ENCODE results near the gene GPSM1.

GPSM1 gene

GRCh38 chr9:136323371-136323789 is 4.0 kb upstream of the GPSM1 start:
- H3K9ac ChIP-seq (ENCODE audit: low read depth, low read length) = no peak overlapping the region
- no peak overlapping the region for H3K4me3 ChIP-seq (ENCODE audit: low read length)
- no peak overlapping the region for H3K4me2 ChIP-seq (ENCODE audit: low read length)
- H3K27me3 ChIP-seq (ENCODE audit: control insufficient read depth, insufficient read depth, low read length) = no peaks in the 10 kb centered on the region
- peaks cover 18% of the 10 kb centered on the region for H3K4me1 ChIP-seq (ENCODE audit: control insufficient read depth, insufficient read depth, low read length)
- no peaks in the 10 kb centered on the region for H3K36me3 ChIP-seq (ENCODE audit: insufficient read depth, low read length)
- no peaks in the 10 kb centered on the region for H3K9me3 ChIP-seq (replicated peaks; ENCODE audit: low read length)

GRCh38 chr9:136324501-136325300 is 2.6 kb upstream of the GPSM1 start:
- no peaks in the 10 kb centered on the region for H3K9me3 ChIP-seq (replicated peaks; ENCODE audit: low read length)
- H3K4me3 ChIP-seq (ENCODE audit: low read length) = no peak overlapping the region
- no peaks in the 10 kb centered on the region for H3K27me3 ChIP-seq (ENCODE audit: control insufficient read depth, insufficient read depth, low read length)
- no peaks in the 10 kb centered on the region for H3K36me3 ChIP-seq (ENCODE audit: insufficient read depth, low read length)
- no peak overlapping the region for H3K9ac ChIP-seq (ENCODE audit: low read depth, low read length)
- peaks cover 27% of the 10 kb centered on the region for H3K4me1 ChIP-seq (ENCODE audit: control insufficient read depth, insufficient read depth, low read length)
- H3K4me2 ChIP-seq (ENCODE audit: low read length) = no peak overlapping the region

GRCh38 chr9:136325358-136325757 is 2.0 kb upstream of the GPSM1 start:
- peak overlapping the region; percentile 86 for H3K4me2 ChIP-seq (ENCODE audit: low read length)
- no peaks in the 10 kb centered on the region for H3K9me3 ChIP-seq (replicated peaks; ENCODE audit: low read length)
- no peak overlapping the region for H3K4me3 ChIP-seq (ENCODE audit: low read length)
- no peaks in the 10 kb centered on the region for H3K27me3 ChIP-seq (ENCODE audit: control insufficient read depth, insufficient read depth, low read length)
- peak overlapping the region; percentile 76 for H3K9ac ChIP-seq (ENCODE audit: low read depth, low read length)
- H3K4me1 ChIP-seq (ENCODE audit: control insufficient read depth, insufficient read depth, low read length) = peaks cover 27% of the 10 kb centered on the region
- peaks cover under 1% of the 10 kb centered on the region for H3K36me3 ChIP-seq (ENCODE audit: insufficient read depth, low read length)

GRCh38 chr9:136326061-136326760 is 1.1 kb upstream of the GPSM1 start:
- H3K4me1 ChIP-seq (ENCODE audit: control insufficient read depth, insufficient read depth, low read length) = peaks cover 27% of the 10 kb centered on the region
- peak overlapping the region; percentile 40 for H3K4me3 ChIP-seq (ENCODE audit: low read length)
- peak overlapping the region; percentile 86 for H3K4me2 ChIP-seq (ENCODE audit: low read length)
- peaks cover 6% of the 10 kb centered on the region for H3K36me3 ChIP-seq (ENCODE audit: insufficient read depth, low read length)
- no peaks in the 10 kb centered on the region for H3K27me3 ChIP-seq (ENCODE audit: control insufficient read depth, insufficient read depth, low read length)
- H3K9ac ChIP-seq (ENCODE audit: low read depth, low read length) = peak overlapping the region; percentile 76
- H3K9me3 ChIP-seq (replicated peaks; ENCODE audit: low read length) = no peaks in the 10 kb centered on the region

GRCh38 chr9:136326761-136327303 is 507 bp upstream of the GPSM1 start:
- Histone ChIP-seq H3K9me3 (replicated peaks; ENCODE audit: low read length) (no peaks in the 10 kb centered on the region), H3K4me1 (ENCODE audit: control insufficient read depth, insufficient read depth, low read length) (peaks cover 27% of the 10 kb centered on the region), H3K36me3 (ENCODE audit: insufficient read depth, low read length) (peaks cover 6% of the 10 kb centered on the region), H3K4me2 (ENCODE audit: low read length) (peak overlapping the region; percentile 86), H3K9ac (ENCODE audit: low read depth, low read length) (peak overlapping the region; percentile 76), H3K4me3 (ENCODE audit: low read length) (peak overlapping the region; percentile 40), H3K27me3 (ENCODE audit: control insufficient read depth, insufficient read depth, low read length) (no peaks in the 10 kb centered on the region)

GRCh38 chr9:136328011-136328621 is 777 bp downstream of the GPSM1 start:
- Histone ChIP-seq H3K9ac (ENCODE audit: low read depth, low read length) (peak overlapping the region; percentile 85), H3K4me3 (ENCODE audit: low read length) (peak overlapping the region; percentile 81), H3K9me3 (replicated peaks; ENCODE audit: low read length) (no peaks in the 10 kb centered on the region), H3K4me2 (ENCODE audit: low read length) (peak overlapping the region; percentile 86), H3K27me3 (ENCODE audit: control insufficient read depth, insufficient read depth, low read length) (no peaks in the 10 kb centered on the region), H3K36me3 (ENCODE audit: insufficient read depth, low read length) (peaks cover 14% of the 10 kb centered on the region), H3K4me1 (ENCODE audit: control insufficient read depth, insufficient read depth, low read length) (peaks cover 27% of the 10 kb centered on the region)

GRCh38 chr9:136328622-136329041 is 1.3 kb downstream of the GPSM1 start:
- peak overlapping the region; percentile 86 for H3K4me2 ChIP-seq (ENCODE audit: low read length)
- H3K36me3 ChIP-seq (ENCODE audit: insufficient read depth, low read length) = peaks cover 14% of the 10 kb centered on the region
- peak overlapping the region; percentile 85 for H3K9ac ChIP-seq (ENCODE audit: low read depth, low read length)
- no peaks in the 10 kb centered on the region for H3K9me3 ChIP-seq (replicated peaks; ENCODE audit: low read length)
- no peaks in the 10 kb centered on the region for H3K27me3 ChIP-seq (ENCODE audit: control insufficient read depth, insufficient read depth, low read length)
- peak overlapping the region; percentile 81 for H3K4me3 ChIP-seq (ENCODE audit: low read length)
- peaks cover 27% of the 10 kb centered on the region for H3K4me1 ChIP-seq (ENCODE audit: control insufficient read depth, insufficient read depth, low read length)

GRCh38 chr9:136329211-136329627 is 1.9 kb downstream of the GPSM1 start:
- Histone ChIP-seq H3K27me3 (ENCODE audit: control insufficient read depth, insufficient read depth, low read length) (no peaks in the 10 kb centered on the region), H3K9ac (ENCODE audit: low read depth, low read length) (peak overlapping the region; percentile 85), H3K4me3 (ENCODE audit: low read length) (peak overlapping the region; percentile 81)

GRCh38 chr9:136329636-136330405 is 2.5 kb downstream of the GPSM1 start:
- Histone ChIP-seq H3K27me3 (ENCODE audit: control insufficient read depth, insufficient read depth, low read length) (no peaks in the 10 kb centered on the region), H3K4me1 (ENCODE audit: control insufficient read depth, insufficient read depth, low read length) (peaks cover 27% of the 10 kb centered on the region), H3K4me2 (ENCODE audit: low read length) (peak overlapping the region; percentile 86), H3K9ac (ENCODE audit: low read depth, low read length) (peak overlapping the region; percentile 85), H3K36me3 (ENCODE audit: insufficient read depth, low read length) (peaks cover 21% of the 10 kb centered on the region), H3K9me3 (replicated peaks; ENCODE audit: low read length) (no peaks in the 10 kb centered on the region), H3K4me3 (ENCODE audit: low read length) (peak overlapping the region; percentile 81)

More at GRCh38 chr9:136329211-136329627, 1.9 kb downstream of the GPSM1 start:
- peaks cover 27% of the 10 kb centered on the region for H3K4me1 ChIP-seq (ENCODE audit: control insufficient read depth, insufficient read depth, low read length)
- H3K9me3 ChIP-seq (replicated peaks; ENCODE audit: low read length) = no peaks in the 10 kb centered on the region
- H3K4me2 ChIP-seq (ENCODE audit: low read length) = peak overlapping the region; percentile 86
- H3K36me3 ChIP-seq (ENCODE audit: insufficient read depth, low read length) = peaks cover 18% of the 10 kb centered on the region

GRCh38 chr9:136330406-136330990 is 3.2 kb downstream of the GPSM1 start:
- Histone ChIP-seq H3K27me3 (ENCODE audit: control insufficient read depth, insufficient read depth, low read length) (no peaks in the 10 kb centered on the region), H3K36me3 (ENCODE audit: insufficient read depth, low read length) (peaks cover 23% of the 10 kb centered on the region), H3K4me2 (ENCODE audit: low read length) (peak overlapping the region; percentile 19), H3K4me1 (ENCODE audit: control insufficient read depth, insufficient read depth, low read length) (peaks cover 25% of the 10 kb centered on the region), H3K9me3 (replicated peaks; ENCODE audit: low read length) (no peaks in the 10 kb centered on the region), H3K9ac (ENCODE audit: low read depth, low read length) (no peak overlapping the region), H3K4me3 (ENCODE audit: low read length) (no peak overlapping the region)

Measured in skeletal muscle satellite cell (primary cell).